Stimulated activated CD4-positive, alpha-beta T cell treated with anti-CD3 and anti-CD28 coated beads, Interleukin-2, amount 100 ng/mL, for 48 hours (primary cell): Measurements from ENCODE around the gene ARL15.
"Not testable (repeated sequence)": the region's sequence is repeated elsewhere in the genome, so short reads cannot be mapped to it uniquely, and the experiment has no call there.

ENCODE experiments used
- DNase-seq, 2 donors: peaks; one replicate each; pipeline ENCODE4 v3.0.0-alpha.2; 2020

ARL15 gene

DNA sequence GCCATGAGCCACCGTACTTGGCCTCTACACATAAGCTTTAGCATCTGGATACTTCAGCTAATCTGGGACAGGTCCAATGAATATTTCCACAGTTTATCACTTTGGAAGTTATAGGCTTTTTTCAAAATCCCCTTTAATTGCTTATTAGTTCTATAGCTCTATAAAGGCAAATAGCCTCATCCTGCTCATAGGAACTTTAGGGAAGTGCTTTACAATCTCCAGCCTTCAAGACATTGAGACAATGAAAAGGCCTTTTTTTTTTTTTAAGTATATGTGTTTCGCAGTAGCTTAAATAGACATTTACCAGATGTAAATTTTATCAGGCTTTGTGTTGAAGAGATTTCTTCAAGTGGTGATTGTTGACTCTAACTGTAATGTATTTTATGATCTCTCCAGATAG lies 224.2 kb downstream of the ARL15 start:
- no peak for DNase-seq

DNA sequence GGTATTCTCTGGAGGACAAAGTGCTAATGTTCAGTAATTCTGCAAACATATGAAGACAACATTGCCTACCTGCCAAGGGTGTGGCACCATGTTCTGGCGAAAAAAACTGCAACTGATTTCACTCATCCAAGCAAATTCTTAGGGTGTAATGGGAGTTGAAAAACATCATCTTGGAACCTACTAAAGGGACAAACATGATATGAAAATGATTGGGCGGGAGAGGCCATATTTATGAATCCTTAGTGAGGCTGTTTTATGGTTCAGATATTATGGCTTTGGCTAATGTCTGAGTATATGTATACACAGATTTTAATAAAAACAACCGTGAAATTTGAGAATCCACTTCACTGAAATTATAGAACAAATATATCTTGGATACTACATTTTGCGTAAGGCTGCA lies 225.7 kb downstream of the ARL15 start:
- DNase-seq: no peak

DNA sequence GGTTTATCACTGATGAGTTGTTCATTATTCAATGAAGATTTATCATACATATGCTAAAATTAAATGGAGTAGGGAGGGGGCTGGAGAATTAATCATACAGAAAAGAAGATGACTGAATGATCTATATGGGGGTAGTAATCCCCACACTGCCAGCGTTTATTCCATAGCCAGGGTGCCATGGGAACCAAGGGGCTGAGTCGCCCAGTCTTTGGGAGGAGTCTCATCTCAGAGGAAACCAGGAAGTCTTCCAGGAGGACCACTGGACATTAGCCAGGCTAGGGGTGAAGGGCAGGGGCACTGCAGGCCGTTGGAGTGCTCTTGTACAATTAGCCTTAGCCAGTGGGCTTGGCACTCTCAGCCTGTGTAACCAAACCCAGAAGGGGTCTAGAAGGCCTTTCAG lies 226.5 kb downstream of the ARL15 start:
- DNase-seq: no peak

GRCh38 chr5:54083245-54083644 lies 227.1 kb downstream of the ARL15 start:
- DNase-seq: no peak

- no peak for DNase-seq
Measured at GRCh38 chr5:54081415-54081814, 229.0 kb downstream of the ARL15 start.

- DNase-seq: no peak
Measured at GRCh38 chr5:54080831-54081230, 229.5 kb downstream of the ARL15 start.

- no peak for DNase-seq
Measured at GRCh38 chr5:54073735-54074134, 236.6 kb downstream of the ARL15 start.

DNA sequence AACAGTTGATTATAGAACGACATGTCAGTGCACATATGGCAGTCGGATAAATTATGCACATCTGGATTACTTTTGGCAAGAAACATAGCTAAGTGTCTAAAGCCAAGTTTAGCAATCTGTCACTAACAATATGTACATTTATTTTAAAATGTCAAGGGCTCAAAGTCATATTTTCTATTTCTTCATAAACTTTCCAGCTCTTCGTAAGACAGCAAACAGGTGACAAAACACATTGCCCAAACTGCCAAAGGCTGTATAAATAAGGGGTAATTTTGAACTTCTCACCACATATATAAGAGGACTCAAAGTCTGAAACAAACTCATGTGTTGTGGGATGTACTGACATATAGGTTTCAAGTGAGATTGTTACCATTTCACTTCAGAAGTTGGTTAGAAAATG lies 237.2 kb downstream of the ARL15 start:
- DNase-seq: no peak

GRCh38 chr5:54066433-54066832 lies 243.9 kb downstream of the ARL15 start:
- no peak for DNase-seq

DNA sequence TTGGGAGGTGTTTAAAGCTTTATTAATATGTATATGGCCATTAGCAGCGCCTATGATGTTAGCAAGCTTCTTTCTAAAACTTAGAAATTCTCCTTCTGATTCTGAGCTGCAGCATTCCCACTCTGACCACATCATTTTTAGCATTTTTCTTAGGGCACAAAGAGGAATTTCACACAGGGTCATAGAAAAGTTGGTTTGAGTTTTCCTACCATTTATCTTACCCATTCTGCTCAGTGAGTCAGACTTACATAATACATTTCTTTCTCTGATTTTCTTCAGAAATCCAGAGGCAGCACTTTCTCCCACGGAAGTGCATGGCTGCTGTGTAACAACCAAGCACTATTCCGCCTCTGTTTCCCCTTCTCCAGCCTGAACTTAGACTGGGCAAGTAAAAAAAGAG lies 246.6 kb downstream of the ARL15 start:
- DNase-seq: no peak

- no peak for DNase-seq
Measured at GRCh38 chr5:54062958-54063357, 247.4 kb downstream of the ARL15 start.

GRCh38 chr5:54060919-54061318 lies 249.5 kb downstream of the ARL15 start:
- not testable (repeated sequence) for DNase-seq

DNA sequence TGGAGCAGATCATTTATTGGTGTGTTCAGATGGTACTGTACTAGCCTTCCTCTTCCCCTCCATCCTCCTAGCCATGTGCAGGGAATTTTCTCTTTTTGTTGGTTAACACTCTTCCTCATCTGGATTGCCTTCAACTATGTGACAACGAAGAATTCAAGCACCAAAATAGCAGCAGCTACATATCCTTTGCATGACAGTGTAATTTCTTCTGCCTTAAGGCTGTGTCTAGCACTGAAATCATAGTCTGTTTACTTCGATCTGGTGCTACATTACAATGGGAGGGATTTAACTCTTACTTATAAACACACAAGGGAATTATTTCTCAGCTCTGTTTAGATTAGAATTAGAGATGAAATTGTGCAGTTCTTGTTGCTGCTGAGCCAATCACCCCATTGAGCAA lies 260.4 kb downstream of the ARL15 start:
- DNase-seq: no peak

GRCh38 chr5:54049144-54049543 lies 261.2 kb downstream of the ARL15 start:
- no peak for DNase-seq

- no peak for DNase-seq
Measured at GRCh38 chr5:54045077-54045792, 265.1 kb downstream of the ARL15 start.

- DNase-seq: not testable (repeated sequence)
Measured at GRCh38 chr5:54044276-54044675, 266.1 kb downstream of the ARL15 start.

DNA sequence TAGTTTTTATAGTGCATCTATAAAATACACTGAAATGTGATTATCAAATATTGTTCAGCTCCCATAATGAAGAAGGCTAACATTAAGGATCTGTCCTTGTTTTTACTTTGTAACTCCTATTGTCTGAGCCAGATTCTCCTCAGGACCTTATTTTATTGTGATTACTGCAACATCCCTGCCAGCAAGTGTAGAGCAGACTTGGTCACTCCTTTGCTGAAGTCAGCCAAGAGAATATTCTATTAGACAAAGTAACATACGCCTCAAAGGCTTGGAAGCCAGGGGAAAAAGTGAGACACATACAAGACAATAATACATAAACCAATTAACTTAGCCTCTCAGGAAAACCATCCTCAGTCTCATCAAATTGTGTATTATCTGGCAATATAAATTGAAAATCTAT lies 269.6 kb downstream of the ARL15 start:
- no peak for DNase-seq

DNA sequence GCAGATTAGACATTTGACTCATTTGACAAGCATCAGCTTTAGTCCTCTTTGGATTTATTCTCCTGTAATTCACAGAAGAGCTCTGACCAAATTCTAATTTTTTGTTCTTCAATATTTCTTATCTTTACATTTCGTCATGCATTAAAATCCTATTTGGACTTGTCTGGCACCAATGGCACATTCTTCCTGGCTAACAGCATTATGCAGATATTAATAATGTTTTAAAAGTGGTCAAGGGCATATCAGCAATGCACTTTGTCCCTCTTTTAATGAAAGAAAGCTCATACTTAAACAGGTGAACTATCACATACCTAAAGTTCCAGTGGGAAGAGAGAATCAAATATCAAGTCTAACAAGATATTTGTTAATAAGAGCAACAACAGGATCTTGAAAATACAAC lies 270.4 kb downstream of the ARL15 start:
- DNase-seq: no peak

GRCh38 chr5:54037205-54037604 lies 273.2 kb downstream of the ARL15 start:
- no peak for DNase-seq

DNA sequence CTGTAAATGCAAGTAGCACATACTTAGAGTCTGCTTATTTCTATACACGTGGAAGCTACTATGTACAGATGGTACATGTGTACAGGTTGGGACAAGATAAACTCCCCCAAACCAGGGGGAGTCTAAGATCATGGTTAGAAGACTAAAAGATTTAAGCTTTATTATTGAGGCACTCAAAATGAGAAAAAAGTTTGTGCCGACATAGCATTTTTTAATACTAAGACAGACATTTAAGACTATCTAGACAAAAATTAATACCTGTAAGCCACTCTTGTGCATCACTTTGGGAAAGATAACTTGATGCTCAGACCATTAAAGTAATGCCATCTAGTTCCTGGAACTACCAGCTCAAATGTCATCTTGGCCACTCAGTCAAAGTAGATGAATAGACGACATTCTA lies 279.4 kb downstream of the ARL15 start:
- DNase-seq: no peak

- no peak for DNase-seq
Measured at GRCh38 chr5:54024466-54024865, 285.9 kb downstream of the ARL15 start.

GRCh38 chr5:54022223-54022622 lies 288.1 kb downstream of the ARL15 start:
- DNase-seq: no peak

DNA sequence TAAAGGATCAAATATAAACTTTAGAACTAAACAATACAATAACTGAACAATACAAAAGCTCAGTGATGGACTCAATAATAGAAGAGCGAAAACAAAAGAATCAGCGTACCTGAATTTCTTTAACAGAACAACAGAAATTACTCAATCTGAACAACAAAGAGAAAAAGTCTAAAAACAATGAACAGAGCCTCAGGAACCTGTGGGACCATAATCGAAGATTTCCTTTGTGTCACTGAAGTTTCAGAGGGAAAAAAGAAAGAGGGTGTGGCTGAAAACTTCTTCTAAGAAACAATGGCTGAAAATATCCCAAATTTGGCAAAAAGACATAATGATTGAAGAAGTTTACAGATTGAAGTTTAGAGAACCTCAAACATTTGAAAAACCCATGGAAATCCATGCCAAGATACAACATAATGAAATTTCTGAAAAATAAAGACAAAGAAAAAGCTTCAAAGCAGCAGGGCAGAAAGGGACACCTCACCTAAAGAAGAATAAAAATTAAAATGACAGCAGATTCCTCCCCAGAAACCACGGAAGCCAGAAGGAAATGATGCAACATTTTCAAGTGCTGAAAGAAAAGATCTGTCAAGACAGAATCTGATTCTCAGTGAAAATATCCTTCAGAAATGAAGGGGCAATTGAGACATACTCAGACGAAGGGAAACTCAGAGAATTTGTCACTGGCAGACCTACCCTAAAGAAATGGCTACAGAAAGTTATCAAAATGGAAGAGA lies 288.8 kb downstream of the ARL15 start:
- DNase-seq: no peak

DNA sequence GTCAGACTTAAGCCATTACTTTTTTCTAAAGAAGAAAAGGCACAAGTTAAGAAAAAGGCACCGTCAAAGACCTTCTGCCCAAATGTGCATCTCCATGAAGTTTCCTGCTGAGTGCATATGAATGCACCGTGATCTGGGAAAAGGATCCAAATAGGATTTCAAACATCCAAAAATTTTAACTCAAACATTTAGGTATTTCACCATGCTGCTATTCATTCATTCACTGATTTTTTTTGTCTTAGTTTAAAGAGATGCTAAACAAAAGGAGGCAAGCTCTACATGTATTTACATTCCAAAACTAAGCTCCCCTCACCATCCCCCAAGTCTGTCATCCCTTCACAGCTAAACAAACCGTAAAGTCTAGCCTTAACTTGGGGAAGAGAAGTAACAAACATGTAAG lies 291.9 kb downstream of the ARL15 start:
- no peak for DNase-seq

- DNase-seq: no peak
Measured at GRCh38 chr5:54017580-54017979, 292.8 kb downstream of the ARL15 start.
